Vagina (tissue), 2 donors: Measurements from ENCODE around the gene GOLGA6D. TPM values are rescaled to one million over a fixed set of nuclear protein-coding genes. Genes with fewer than 3 reads are reported as not detected.
"Not testable (repeated sequence)": the region's sequence is repeated elsewhere in the genome, so short reads cannot be mapped to it uniquely, and the experiment has no call there.

Source experiments
- DNase-seq, 2 donors: peaks; one replicate each; pipeline ENCODE4 v3.0.0-alpha.2; 2017; ENCODE audit errors: extremely low spot score in 2 of 2
- H3K27ac ChIP-seq: fragments of 200-600 bp; sonication (generic); one replicate; pipeline ENCODE4 v1.5.1; 2019
- H3K27me3 ChIP-seq: fragments of 200-600 bp; sonication (generic); one replicate; pipeline ENCODE4 v1.5.1; 2019
- H3K36me3 ChIP-seq, 2 donors: fragments of 200-600 bp; sonication (generic); one replicate each; pipeline ENCODE4 v1.5.1; 2017 to 2019
- H3K4me1 ChIP-seq: fragments of 200-600 bp; sonication (generic); one replicate; pipeline ENCODE4 v1.5.1; 2019
- H3K4me3 ChIP-seq, 2 donors: fragments of 200-600 bp; sonication (generic); 1 replicate in 1 of 2; 2 replicates in 1 of 2; pipeline ENCODE4 v1.5.1; 2016 to 2019
- H3K9me3 ChIP-seq: fragments of 200-600 bp; sonication (generic); one replicate; pipeline ENCODE4 v1.5.1; 2019
- CTCF ChIP-seq, 3 experiments: fragments of 450-650 bp in 2 of 3; fragments of 200-600 bp in 1 of 3; sonication (generic) in 1 of 3; IDR thresholded peaks; one replicate each; pipeline ENCODE4 v1.5.1; 2017 to 2019; ENCODE audit warnings: antibody characterized with exemption in 3 of 3, mild to moderate bottlenecking in 2 of 3, moderate library complexity in 2 of 3
- POLR2A ChIP-seq, 2 donors: fragments of 450-650 bp; IDR thresholded peaks; one replicate each; pipeline ENCODE4 v1.6.1; 2017; ENCODE audit warnings: antibody characterized with exemption in 2 of 2, mild to moderate bottlenecking in 2 of 2, moderate library complexity in 2 of 2
- POLR2AphosphoS5 ChIP-seq, 2 donors: sonication (generic); formaldehyde crosslinking; IDR thresholded peaks; one replicate each; pipeline ENCODE4 v1.9.0; 2017; ENCODE audit warnings: antibody characterized with exemption in 2 of 2, mild to moderate bottlenecking in 2 of 2, low read depth in 1 of 2; ENCODE audit not compliant: insufficient read depth in 1 of 2
- intact Hi-C: fragments of 100-400 bp; cut with DNase I; formaldehyde crosslinking; loops from one replicate; pipeline ENCODE4 v1.15.1; 2023
- total RNA-seq: library from RNA; depleted of rRNA; stranded (reverse); fragments of >200 nt; gene quantifications from one replicate; pipeline ENCODE4 v1.2.3, GENCODE V29; 2016

Gene GOLGA6D
- total RNA-seq, 1 donor from 2014 or later, result not detected

- no peaks in the 10 kb centered on the region for H3K27me3 ChIP-seq
- intact Hi-C loops, result loop anchor here (10.0 kb wide), 1 partner anchor 91 kb away; no protein-coding TSS in a partner anchor
Measured at GRCh38 chr15:75325922-75326321, 43.3 kb downstream of the GOLGA6D start.

GRCh38 chr15:75327005-75327404 is 44.4 kb downstream of the GOLGA6D start:
- DNase-seq, result no peak

More at GRCh38 chr15:75325922-75326321, 43.3 kb downstream of the GOLGA6D start:
- Histone ChIP-seq H3K4me3 (no peak overlapping the region), H3K9me3 (no peaks in the 10 kb centered on the region), H3K4me1 (no peaks in the 10 kb centered on the region), H3K27ac (no peak overlapping the region), H3K36me3 (no peaks in the 10 kb centered on the region)
- no peak for DNase-seq
- TF ChIP-seq POLR2A (IDR thresholded peaks at IDR 0.05) (no peak), CTCF (IDR thresholded peaks at IDR 0.05) (no peak), POLR2AphosphoS5 (IDR thresholded peaks at IDR 0.05; ENCODE audit: insufficient read depth in 1 of 2, low read depth in 1 of 2) (no peak)

GRCh38 chr15:75327491-75327890 is 44.9 kb downstream of the GOLGA6D start:
- DNase-seq, result no peak
- Histone ChIP-seq H3K27ac (no peak overlapping the region), H3K4me1 (no peaks in the 10 kb centered on the region), H3K4me3 (no peak overlapping the region), H3K36me3 (no peaks in the 10 kb centered on the region), H3K27me3 (no peaks in the 10 kb centered on the region), H3K9me3 (no peaks in the 10 kb centered on the region)
- intact Hi-C loops, result loop anchor here (10.0 kb wide), 1 partner anchor 93 kb away; no protein-coding TSS in a partner anchor
- TF ChIP-seq POLR2AphosphoS5 (IDR thresholded peaks at IDR 0.05; ENCODE audit: insufficient read depth in 1 of 2, low read depth in 1 of 2), result no peak
- no peak for TF ChIP-seq CTCF (IDR thresholded peaks at IDR 0.05)
- TF ChIP-seq POLR2A (IDR thresholded peaks at IDR 0.05), result no peak

More at GRCh38 chr15:75327005-75327404, 44.4 kb downstream of the GOLGA6D start:
- H3K27me3 ChIP-seq, result no peaks in the 10 kb centered on the region
- H3K36me3 ChIP-seq, result no peaks in the 10 kb centered on the region
- H3K4me3 ChIP-seq, result no peak overlapping the region
- no peak for TF ChIP-seq POLR2A (IDR thresholded peaks at IDR 0.05)
- TF ChIP-seq POLR2AphosphoS5 (IDR thresholded peaks at IDR 0.05; ENCODE audit: insufficient read depth in 1 of 2, low read depth in 1 of 2), result no peak
- no peak for TF ChIP-seq CTCF (IDR thresholded peaks at IDR 0.05)
- intact Hi-C loops, result loop anchor here (10.0 kb wide), 1 partner anchor 92 kb away; no protein-coding TSS in a partner anchor
- no peaks in the 10 kb centered on the region for H3K9me3 ChIP-seq
- H3K27ac ChIP-seq, result no peak overlapping the region
- no peaks in the 10 kb centered on the region for H3K4me1 ChIP-seq

GRCh38 chr15:75328493-75329314 is 46.1 kb downstream of the GOLGA6D start:
- Histone ChIP-seq H3K9me3 (no peaks in the 10 kb centered on the region), H3K4me1 (no peaks in the 10 kb centered on the region), H3K27ac (no peak overlapping the region), H3K27me3 (no peaks in the 10 kb centered on the region), H3K36me3 (no peaks in the 10 kb centered on the region), H3K4me3 (no peak overlapping the region)
- TF ChIP-seq POLR2A (IDR thresholded peaks at IDR 0.05), result no peak
- TF ChIP-seq POLR2AphosphoS5 (IDR thresholded peaks at IDR 0.05; ENCODE audit: insufficient read depth in 1 of 2, low read depth in 1 of 2), result no peak
- TF ChIP-seq CTCF (IDR thresholded peaks at IDR 0.05), result no peak
- DNase-seq, result no peak
- intact Hi-C loops, result loop anchor here (10.0 kb wide), 1 partner anchor 94 kb away; no protein-coding TSS in a partner anchor

GRCh38 chr15:75329571-75329970 is 46.9 kb downstream of the GOLGA6D start:
- H3K36me3 ChIP-seq, result no peaks in the 10 kb centered on the region
- no peak overlapping the region for H3K4me3 ChIP-seq
- H3K27me3 ChIP-seq, result no peaks in the 10 kb centered on the region
- H3K9me3 ChIP-seq, result no peaks in the 10 kb centered on the region
- DNase-seq, result no peak
- H3K4me1 ChIP-seq, result no peaks in the 10 kb centered on the region
- intact Hi-C loops, result loop anchor here (10.0 kb wide), 1 partner anchor 95 kb away; no protein-coding TSS in a partner anchor
- TF ChIP-seq POLR2A (IDR thresholded peaks at IDR 0.05) (no peak), CTCF (IDR thresholded peaks at IDR 0.05) (no peak), POLR2AphosphoS5 (IDR thresholded peaks at IDR 0.05; ENCODE audit: insufficient read depth in 1 of 2, low read depth in 1 of 2) (no peak)
- H3K27ac ChIP-seq, result no peak overlapping the region

- intact Hi-C loops, H3K36me3 ChIP-seq, DNase-seq, H3K27me3 ChIP-seq, H3K9me3 ChIP-seq, H3K27ac ChIP-seq, H3K4me3 ChIP-seq: not testable (repeated sequence)
- peaks cover 11% of the 10 kb centered on the region for H3K4me1 ChIP-seq
Measured at GRCh38 chr15:75332093-75332492, 49.5 kb downstream of the GOLGA6D start.

GRCh38 chr15:75333654-75334419 is 51.2 kb downstream of the GOLGA6D start:
- DNase-seq, intact Hi-C loops: not testable (repeated sequence)

More at GRCh38 chr15:75333654-75334419, 51.2 kb downstream of the GOLGA6D start:
- not testable (repeated sequence) for H3K27me3 ChIP-seq, H3K27ac ChIP-seq, H3K9me3 ChIP-seq, H3K36me3 ChIP-seq, H3K4me3 ChIP-seq
- H3K4me1 ChIP-seq, result peaks cover 13% of the 10 kb centered on the region
